K562 (cell line): ENCODE data around the gene RNF121.

ENCODE experiments used
- ELF4 ChIP-seq: fragments of 450-650 bp; formaldehyde crosslinking; IDR thresholded peaks from 2 replicates; pipeline ENCODE4 v1.4.0; 2022; ENCODE audit warnings: missing genetic modification characterization
- EZH2 ChIP-seq: IDR thresholded peaks from 2 replicates; pipeline ENCODE4 v1.6.1; 2012; ENCODE audit warnings: low read depth, mild to moderate bottlenecking, inconsistent platforms, low read length, borderline replicate concordance
- FOXA3 ChIP-seq, 2 experiments: fragments of 450-650 bp in 1 of 2; sonication (generic) in 1 of 2; formaldehyde crosslinking; IDR thresholded peaks in 1 of 2; conservative IDR thresholded peaks in 1 of 2; 2 replicates each; pipeline versions ENCODE4 v1.4.0 to v1.8.0; 2020 to 2022; ENCODE audit warnings: mild to moderate bottlenecking in 2 of 2, missing genetic modification reagents in 1 of 2
- GATAD2B ChIP-seq: fragments of 450-650 bp; IDR thresholded peaks from 2 replicates; pipeline ENCODE4 v1.6.1; 2017; ENCODE audit warnings: mild to moderate bottlenecking, borderline replicate concordance
- MTA3 ChIP-seq: fragments of 450-650 bp; formaldehyde crosslinking; IDR thresholded peaks from 2 replicates; pipeline ENCODE4 v1.6.1; 2017; ENCODE audit warnings: mild to moderate bottlenecking, borderline replicate concordance
- MXI1 ChIP-seq: IDR thresholded peaks from 2 replicates; pipeline ENCODE4 v1.6.1; 2011; ENCODE audit warnings: low read depth, mild to moderate bottlenecking, improper control_type of control experiment, low read length
- TAF7 ChIP-seq: fragments of 450-650 bp; IDR thresholded peaks from 2 replicates; pipeline ENCODE4 v1.6.1; 2016; ENCODE audit warnings: missing genetic modification characterization, missing compliant biosample characterization
- ZC3H11A ChIP-seq: IDR thresholded peaks from 2 replicates; pipeline ENCODE4 v1.6.1; 2012; ENCODE audit warnings: low read depth, low read length, improper control_type of control experiment
- ZNF253 ChIP-seq: fragments of 250-450 bp; sonication (Bioruptor Pico); conservative IDR thresholded peaks from 2 replicates; pipeline ENCODE4 v1.6.1; 2021; ENCODE audit warnings: mild to moderate bottlenecking
- TF ChIP-seq, protein P1 (sequence below): fragments of 250-450 bp; sonication (Bioruptor Pico); IDR thresholded peaks from 2 replicates; pipeline ENCODE4 v1.8.0; 2022; ENCODE audit warnings: inconsistent platforms
- TF ChIP-seq, protein P2 (sequence below), 3 experiments: IDR thresholded peaks in 2 of 3; conservative IDR thresholded peaks in 1 of 3; 2 replicates each; pipeline ENCODE4 v1.5.1; 2011 to 2012; ENCODE audit warnings: low read length in 3 of 3, mild to moderate bottlenecking in 3 of 3, control low read depth in 2 of 3, improper control_type of control experiment in 1 of 3, inconsistent platforms in 1 of 3, low read depth in 1 of 3, mixed read lengths in 1 of 3, moderate library complexity in 1 of 3; ENCODE audit not compliant: insufficient read depth in 2 of 3
- TF ChIP-seq, protein P3 (sequence below): IDR thresholded peaks from 2 replicates; pipeline ENCODE4 v1.6.1; 2016; ENCODE audit warnings: missing genetic modification characterization, missing compliant biosample characterization

DNA sequence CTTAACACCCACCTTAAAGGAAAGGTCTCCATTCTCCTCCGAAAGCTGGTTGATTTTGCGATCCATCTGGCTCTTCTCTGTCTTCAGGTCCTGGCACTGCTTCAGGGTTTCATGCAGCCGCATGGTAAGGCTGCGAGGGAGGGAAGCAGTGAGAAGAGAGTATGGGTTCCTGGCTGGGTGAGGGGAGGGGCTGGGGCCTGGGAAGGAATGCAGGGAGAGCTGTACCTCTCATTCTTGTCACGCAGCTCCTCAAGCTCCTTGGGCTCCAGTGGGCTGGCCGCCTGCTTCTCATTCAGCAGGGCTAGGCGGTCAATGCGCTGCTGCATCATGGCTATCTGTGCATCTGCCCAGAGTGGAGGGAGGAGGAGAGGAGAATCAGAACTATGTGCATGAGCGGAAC, 89.3 kb downstream of the RNF121 start:
- TF ChIP-seq TAF7 (tag) (no peak), ZNF253 (CRISPR knock-in tag) (no peak), ZC3H11A (no peak), ELF4 (no peak), FOXA3 (CRISPR knock-in tag; conservative IDR thresholded peaks at IDR 0.05 in 1 of 2, IDR thresholded peaks at IDR 0.05 in 1 of 2) (no peak), EZH2 (no peak), GATAD2B (no peak), MTA3 (no peak), MXI1 (no peak)
- TF ChIP-seq, protein P1, sequence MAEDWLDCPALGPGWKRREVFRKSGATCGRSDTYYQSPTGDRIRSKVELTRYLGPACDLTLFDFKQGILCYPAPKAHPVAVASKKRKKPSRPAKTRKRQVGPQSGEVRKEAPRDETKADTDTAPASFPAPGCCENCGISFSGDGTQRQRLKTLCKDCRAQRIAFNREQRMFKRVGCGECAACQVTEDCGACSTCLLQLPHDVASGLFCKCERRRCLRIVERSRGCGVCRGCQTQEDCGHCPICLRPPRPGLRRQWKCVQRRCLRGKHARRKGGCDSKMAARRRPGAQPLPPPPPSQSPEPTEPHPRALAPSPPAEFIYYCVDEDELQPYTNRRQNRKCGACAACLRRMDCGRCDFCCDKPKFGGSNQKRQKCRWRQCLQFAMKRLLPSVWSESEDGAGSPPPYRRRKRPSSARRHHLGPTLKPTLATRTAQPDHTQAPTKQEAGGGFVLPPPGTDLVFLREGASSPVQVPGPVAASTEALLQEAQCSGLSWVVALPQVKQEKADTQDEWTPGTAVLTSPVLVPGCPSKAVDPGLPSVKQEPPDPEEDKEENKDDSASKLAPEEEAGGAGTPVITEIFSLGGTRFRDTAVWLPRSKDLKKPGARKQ (CRISPR knock-in tag) = no peak
- TF ChIP-seq, protein P2, sequence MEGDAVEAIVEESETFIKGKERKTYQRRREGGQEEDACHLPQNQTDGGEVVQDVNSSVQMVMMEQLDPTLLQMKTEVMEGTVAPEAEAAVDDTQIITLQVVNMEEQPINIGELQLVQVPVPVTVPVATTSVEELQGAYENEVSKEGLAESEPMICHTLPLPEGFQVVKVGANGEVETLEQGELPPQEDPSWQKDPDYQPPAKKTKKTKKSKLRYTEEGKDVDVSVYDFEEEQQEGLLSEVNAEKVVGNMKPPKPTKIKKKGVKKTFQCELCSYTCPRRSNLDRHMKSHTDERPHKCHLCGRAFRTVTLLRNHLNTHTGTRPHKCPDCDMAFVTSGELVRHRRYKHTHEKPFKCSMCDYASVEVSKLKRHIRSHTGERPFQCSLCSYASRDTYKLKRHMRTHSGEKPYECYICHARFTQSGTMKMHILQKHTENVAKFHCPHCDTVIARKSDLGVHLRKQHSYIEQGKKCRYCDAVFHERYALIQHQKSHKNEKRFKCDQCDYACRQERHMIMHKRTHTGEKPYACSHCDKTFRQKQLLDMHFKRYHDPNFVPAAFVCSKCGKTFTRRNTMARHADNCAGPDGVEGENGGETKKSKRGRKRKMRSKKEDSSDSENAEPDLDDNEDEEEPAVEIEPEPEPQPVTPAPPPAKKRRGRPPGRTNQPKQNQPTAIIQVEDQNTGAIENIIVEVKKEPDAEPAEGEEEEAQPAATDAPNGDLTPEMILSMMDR (IDR thresholded peaks at IDR 0.05 in 2 of 3, conservative IDR thresholded peaks at IDR 0.05 in 1 of 3; ENCODE audit: insufficient read depth in 2 of 3, low read depth in 1 of 3, low read length in 3 of 3) = no peak
- TF ChIP-seq, protein P3, sequence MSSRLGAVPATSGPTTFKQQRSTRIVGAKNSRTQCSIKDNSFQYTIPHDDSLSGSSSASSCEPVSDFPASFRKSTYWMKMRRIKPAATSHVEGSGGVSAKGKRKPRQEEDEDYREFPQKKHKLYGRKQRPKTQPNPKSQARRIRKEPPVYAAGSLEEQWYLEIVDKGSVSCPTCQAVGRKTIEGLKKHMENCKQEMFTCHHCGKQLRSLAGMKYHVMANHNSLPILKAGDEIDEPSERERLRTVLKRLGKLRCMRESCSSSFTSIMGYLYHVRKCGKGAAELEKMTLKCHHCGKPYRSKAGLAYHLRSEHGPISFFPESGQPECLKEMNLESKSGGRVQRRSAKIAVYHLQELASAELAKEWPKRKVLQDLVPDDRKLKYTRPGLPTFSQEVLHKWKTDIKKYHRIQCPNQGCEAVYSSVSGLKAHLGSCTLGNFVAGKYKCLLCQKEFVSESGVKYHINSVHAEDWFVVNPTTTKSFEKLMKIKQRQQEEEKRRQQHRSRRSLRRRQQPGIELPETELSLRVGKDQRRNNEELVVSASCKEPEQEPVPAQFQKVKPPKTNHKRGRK (tag) = no peak
